PC-3 (cell line): ENCODE data around the gene TIMM23. TPM values are rescaled to one million over a fixed set of nuclear protein-coding genes. Genes with fewer than 3 reads are reported as not detected.
"Not testable (repeated sequence)": the region's sequence is repeated elsewhere in the genome, so short reads cannot be mapped to it uniquely, and the experiment has no call there.

Source experiments
- ATAC-seq: fragments of 200-7000 bp; cut with Tn5 transposase; 2 replicates; pipeline ENCODE4 v1.9.1; 2020; ENCODE audit warnings: mild to moderate bottlenecking, moderate library complexity
- BruUV-seq: library from RNA; stranded (reverse); fragments of 400-500 nt; replicated peaks from 2 replicates; lab custom pipeline; 2021; lab: Mats Ljungman, UMichigan
- CTCF ChIA-PET: fragments of 300-600 bp; sonication (Branson Sonifier 250); formaldehyde crosslinking; loops from one replicate; lab custom pipeline; 2022; ENCODE audit warnings: antibody characterized with exemption; lab: Charles Lee
- POLR2A ChIA-PET: fragments of 300-600 bp; sonication (Branson Sonifier 250); formaldehyde crosslinking; loops from one replicate; lab custom pipeline; 2022; ENCODE audit warnings: antibody characterized with exemption; ENCODE audit not compliant: unreplicated experiment; lab: Charles Lee
- DNase-seq: peaks from one replicate; pipeline ENCODE4 v3.0.0-alpha.2; 2015
- H2AFZ ChIP-seq: fragments of 300-600 bp; sonication (generic); 2 replicates; pipeline ENCODE4 v1.6.0; 2016; ENCODE audit warnings: antibody characterized with exemption, low read length
- H3F3A ChIP-seq: fragments of 300-600 bp; sonication (generic); one replicate; pipeline ENCODE4 v1.6.0; 2017; ENCODE audit warnings: antibody characterized with exemption, low read length, control low read depth, mild to moderate bottlenecking; ENCODE audit not compliant: unreplicated experiment
- H3K27ac ChIP-seq: fragments of 300-600 bp; sonication (generic); 2 replicates; pipeline ENCODE4 v1.5.1; 2016; ENCODE audit warnings: mild to moderate bottlenecking, low read length
- H3K27me3 ChIP-seq: fragments of 300-600 bp; sonication (generic); 2 replicates; pipeline ENCODE4 v1.6.1; 2016; ENCODE audit warnings: low read length, mixed read lengths
- H3K36me3 ChIP-seq: fragments of 300-600 bp; sonication (generic); 2 replicates; pipeline ENCODE4 v1.6.1; 2016; ENCODE audit warnings: low read depth, mixed run types, low read length, mixed read lengths
- H3K4me1 ChIP-seq: fragments of 300-600 bp; sonication (generic); 2 replicates; pipeline ENCODE4 v1.5.1; 2016; ENCODE audit warnings: low read length; ENCODE audit not compliant: insufficient read depth
- H3K4me2 ChIP-seq: fragments of 300-600 bp; sonication (generic); 2 replicates; pipeline ENCODE4 v1.6.0; 2016; ENCODE audit warnings: low read length
- H3K4me3 ChIP-seq: fragments of 300-600 bp; sonication (generic); 2 replicates; pipeline ENCODE4 v1.5.1; 2016; ENCODE audit warnings: mild to moderate bottlenecking, low read length, mixed read lengths
- H3K79me2 ChIP-seq: fragments of 300-600 bp; sonication (generic); 2 replicates; pipeline ENCODE4 v1.6.1; 2017; ENCODE audit warnings: low read length, mixed read lengths
- H3K9ac ChIP-seq: fragments of 300-600 bp; sonication (generic); 2 replicates; pipeline ENCODE4 v1.6.0; 2016; ENCODE audit warnings: mild to moderate bottlenecking, low read length
- H3K9me2 ChIP-seq: fragments of 300-600 bp; sonication (generic); replicated peaks from 2 replicates; pipeline ENCODE4 v1.6.1; 2016; ENCODE audit warnings: mixed run types, low read length, mixed read lengths
- H3K9me3 ChIP-seq: fragments of 300-600 bp; sonication (generic); 2 replicates; pipeline ENCODE4 v1.6.1; 2016; ENCODE audit warnings: low read length, mixed read lengths
- H4K20me1 ChIP-seq: fragments of 300-600 bp; sonication (generic); 2 replicates; pipeline ENCODE4 v1.6.1; 2016; ENCODE audit warnings: low read length, mixed read lengths
- intact Hi-C: fragments of 100-400 bp; cut with micrococcal nuclease; formaldehyde crosslinking; loops from 2 replicates; pipeline ENCODE4 v1.9.0; 2023
- total RNA-seq: library from RNA; depleted of rRNA; stranded (reverse); fragments of >200 nt; gene quantifications from 2 replicates; pipeline ENCODE4 v1.2.3, GENCODE V29; 2014

The TIMM23 gene
- total RNA-seq, 1 experiment from 2014 or later: 97.9 TPM

- H3K9me3 ChIP-seq, POLR2A ChIA-PET, H3K4me2 ChIP-seq, H3K9ac ChIP-seq, intact Hi-C loops, H4K20me1 ChIP-seq, H3K9me2 ChIP-seq, H3K4me3 ChIP-seq, H3K4me1 ChIP-seq, DNase-seq, H3K36me3 ChIP-seq, H3K27ac ChIP-seq, H3K27me3 ChIP-seq, CTCF ChIA-PET, H3F3A ChIP-seq, H2AFZ ChIP-seq: not testable (repeated sequence)
- peak; percentile 35; the same call in 1 of the 2 replicates for ATAC-seq
- BruUV-seq: TSS peak; percentile 49
- H3K79me2 ChIP-seq: peaks cover 10% of the 10 kb centered on the region
These were observed 9.4 kb upstream of the TIMM23 start for GRCh38 chr10:45962686-45963452.

GRCh38 chr10:45971019-45971418 is 1.3 kb upstream of the TIMM23 start:
- H3K27me3 ChIP-seq, CTCF ChIA-PET, H3K9me3 ChIP-seq, POLR2A ChIA-PET, H3K36me3 ChIP-seq, H3K4me1 ChIP-seq, H2AFZ ChIP-seq, BruUV-seq, ATAC-seq, H3K27ac ChIP-seq, intact Hi-C loops, DNase-seq, H4K20me1 ChIP-seq, H3F3A ChIP-seq, H3K9me2 ChIP-seq: not testable (repeated sequence)
- peak overlapping the region; percentile 83 for H3K4me3 ChIP-seq
- peak overlapping the region; percentile 81 for H3K4me2 ChIP-seq
- peaks cover 78% of the 10 kb centered on the region for H3K79me2 ChIP-seq
- peak overlapping the region; percentile 85; the same call in 1 of the 2 replicates for H3K9ac ChIP-seq

- H3K27me3 ChIP-seq, H4K20me1 ChIP-seq, H3K36me3 ChIP-seq, H3K9me2 ChIP-seq, H3K4me1 ChIP-seq, H3F3A ChIP-seq, DNase-seq, CTCF ChIA-PET, POLR2A ChIA-PET, H3K9me3 ChIP-seq, H3K27ac ChIP-seq, intact Hi-C loops: not testable (repeated sequence)
- Histone ChIP-seq H2AFZ (peak overlapping the region; percentile 48; the same call in 1 of the 2 replicates), H3K79me2 (peaks cover 74% of the 10 kb centered on the region), H3K4me2 (peak overlapping the region; percentile 81), H3K9ac (peak overlapping the region; percentile 85), H3K4me3 (peak overlapping the region; percentile 83)
- TSS peak; percentile 66 for BruUV-seq
- ATAC-seq: peak; percentile 49
These were observed 565 bp upstream of the TIMM23 start for GRCh38 chr10:45971742-45972105.

- POLR2A ChIA-PET, CTCF ChIA-PET: not testable (repeated sequence)
These were observed 502 bp downstream of the TIMM23 start for GRCh38 chr10:45972813-45973169.

GRCh38 chr10:45974041-45974440 is 1.8 kb downstream of the TIMM23 start:
- H4K20me1 ChIP-seq, H3K9ac ChIP-seq, H3K4me1 ChIP-seq, BruUV-seq, H3K9me2 ChIP-seq, H3K27ac ChIP-seq, H3F3A ChIP-seq, DNase-seq, CTCF ChIA-PET, H3K36me3 ChIP-seq, intact Hi-C loops, ATAC-seq, H2AFZ ChIP-seq, H3K9me3 ChIP-seq, H3K27me3 ChIP-seq: not testable (repeated sequence)
- peaks cover 63% of the 10 kb centered on the region for H3K79me2 ChIP-seq
- peak overlapping the region; percentile 79; the same call in 1 of the 2 replicates for H3K4me2 ChIP-seq
- peak overlapping the region; percentile 40 for H3K4me3 ChIP-seq
- POLR2A ChIA-PET: interaction anchor here (0.6 kb wide), 1 partner anchor 372 kb away, joined by 7 read pairs; no protein-coding TSS in a partner anchor

More at GRCh38 chr10:45972813-45973169, 502 bp downstream of the TIMM23 start:
- Histone ChIP-seq H3K4me3 (peak overlapping the region; percentile 83), H3K9ac (peak overlapping the region; percentile 85), H3K79me2 (peaks cover 68% of the 10 kb centered on the region), H3K4me2 (peak overlapping the region; percentile 79), H2AFZ (peak overlapping the region; percentile 64; the same call in 1 of the 2 replicates)
- H4K20me1 ChIP-seq, intact Hi-C loops, H3K4me1 ChIP-seq, H3K27me3 ChIP-seq, H3F3A ChIP-seq, H3K27ac ChIP-seq, H3K9me3 ChIP-seq, H3K36me3 ChIP-seq, H3K9me2 ChIP-seq, DNase-seq, ATAC-seq: not testable (repeated sequence)
- TSS peak; percentile 69 for BruUV-seq

GRCh38 chr10:45978554-45978953 is 6.3 kb downstream of the TIMM23 start:
- H3K4me3 ChIP-seq, H3K27me3 ChIP-seq, H3K27ac ChIP-seq, H3F3A ChIP-seq, POLR2A ChIA-PET, ATAC-seq, H3K9ac ChIP-seq, BruUV-seq, H4K20me1 ChIP-seq, H3K4me1 ChIP-seq, H3K9me3 ChIP-seq, CTCF ChIA-PET, H3K4me2 ChIP-seq, H3K36me3 ChIP-seq, H2AFZ ChIP-seq, intact Hi-C loops, DNase-seq, H3K9me2 ChIP-seq: not testable (repeated sequence)
- peaks cover 23% of the 10 kb centered on the region for H3K79me2 ChIP-seq
